Upper lobe of left lung (tissue), 6 donors: Measurements from ENCODE around the gene ZNF618. TPM values are rescaled to one million over a fixed set of nuclear protein-coding genes. Genes with fewer than 3 reads are reported as not detected.

Experiments used
- ATAC-seq, 2 donors: fragments of 200-7000 bp; cut with Tn5 transposase; one replicate each; pipeline ENCODE4 v1.9.1; 2022; ENCODE audit warnings: mild to moderate bottlenecking in 2 of 2, moderate library complexity in 2 of 2; ENCODE audit not compliant: low FRiP score in 2 of 2
- DNase-seq, 2 donors: peaks; one replicate each; pipeline ENCODE4 v3.0.0-alpha.2; 2019 to 2020
- H3K27ac ChIP-seq, 4 donors: fragments of 200-600 bp; sonication (generic); one replicate each; pipeline ENCODE4 v1.5.1; 2016 to 2019
- H3K27me3 ChIP-seq, 4 donors: fragments of 200-600 bp; sonication (generic); one replicate each; pipeline ENCODE4 v1.5.1; 2017 to 2019
- H3K36me3 ChIP-seq, 4 donors: fragments of 200-600 bp; sonication (generic); one replicate each; pipeline ENCODE4 v1.5.1; 2016 to 2019
- H3K4me1 ChIP-seq, 4 donors: fragments of 200-600 bp; sonication (generic); one replicate each; pipeline ENCODE4 v1.5.1; 2018 to 2019
- H3K4me3 ChIP-seq, 4 donors: fragments of 200-600 bp; sonication (generic); one replicate each; pipeline ENCODE4 v1.5.1; 2017 to 2019; ENCODE audit warnings: mild to moderate bottlenecking in 2 of 4, moderate library complexity in 1 of 4
- H3K9me3 ChIP-seq, 4 donors: fragments of 200-600 bp; sonication (generic); one replicate each; pipeline ENCODE4 v1.5.1; 2018 to 2019
- EP300 ChIP-seq, 4 donors: sonication (generic); formaldehyde crosslinking; IDR thresholded peaks; one replicate each; pipeline ENCODE4 v1.5.1; 2017; ENCODE audit warnings: antibody characterized with exemption in 4 of 4, control low read depth in 2 of 4
- POLR2A ChIP-seq, 4 donors: fragments of 450-650 bp; IDR thresholded peaks; one replicate each; pipeline ENCODE4 v1.5.1; 2016 to 2017; ENCODE audit warnings: antibody characterized with exemption in 4 of 4, mild to moderate bottlenecking in 2 of 4
- POLR2AphosphoS5 ChIP-seq, 2 donors: sonication (generic); formaldehyde crosslinking; IDR thresholded peaks; one replicate each; pipeline ENCODE4 v1.5.1; 2017; ENCODE audit warnings: antibody characterized with exemption in 2 of 2
- WGBS, 2 donors: methylation state at CpG; one replicate each; pipeline ENCODE4 v1.1.5; 2017 to 2018; 5-methylcytosine and 5-hydroxymethylcytosine counted together
- total RNA-seq, 6 donors: library from RNA; depleted of rRNA in 4 of 6; stranded (reverse); fragments of >200 nt in 4 of 6; gene quantifications; one replicate each; pipeline versions ENCODE4 v1.1.0 to v1.2.1, GENCODE V29; 2016 to 2021
- TF ChIP-seq, protein P1 (sequence below), 6 experiments: fragments of 450-650 bp in 4 of 6; fragments of 200-600 bp in 2 of 6; sonication (generic) in 2 of 6; IDR thresholded peaks; one replicate each; pipeline ENCODE4 v1.5.1; 2016 to 2019; ENCODE audit warnings: antibody characterized with exemption in 6 of 6
- donor health status: DM: no; HTN: no; CAD: no; lungs with moderate emphysema.
- donor health status: DM: no; HTN: yes; CAD: no; lungs with severe emphysema.

The ZNF618 gene
- total RNA-seq, 6 donors from 2014 or later = 3.2 to 11.6 (median 9.1) TPM

DNA sequence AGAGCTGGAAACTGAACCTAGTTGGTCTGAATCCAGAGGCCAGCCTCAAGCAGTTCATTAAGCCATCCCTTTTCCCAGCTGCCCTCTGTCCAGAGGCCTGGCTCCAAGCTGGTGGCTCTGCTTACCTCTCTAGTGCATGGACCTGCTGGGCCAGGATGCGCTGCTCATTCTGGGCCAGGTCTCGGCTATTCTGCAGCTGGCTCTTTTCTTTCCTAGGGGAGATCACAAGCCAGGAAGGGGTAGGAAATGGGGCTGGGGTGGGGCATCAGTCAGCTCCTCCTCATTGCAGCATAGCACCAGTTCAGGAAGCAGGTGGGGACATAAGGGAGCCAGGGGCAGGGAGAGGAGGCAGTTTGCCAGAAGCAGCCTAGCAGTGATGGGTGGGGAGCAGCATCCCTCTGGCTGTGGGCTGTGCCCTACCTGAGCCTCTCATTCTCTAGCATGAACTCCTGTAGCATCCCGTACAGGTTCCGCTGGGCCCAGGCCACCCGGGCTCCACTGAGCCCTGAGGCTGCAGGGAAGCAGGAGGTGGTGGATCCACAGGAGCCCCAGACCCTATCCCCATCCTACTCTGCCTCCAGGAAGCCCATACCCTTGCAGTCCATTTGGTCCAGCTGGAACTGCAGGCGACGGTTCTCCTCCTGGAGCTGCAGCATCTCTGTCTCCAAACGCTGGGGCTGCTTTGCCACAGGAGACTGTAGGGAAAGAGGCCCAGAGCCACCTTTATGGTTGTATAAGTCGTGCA lies 217.8 kb downstream of the ZNF618 start:
- TF ChIP-seq POLR2AphosphoS5 (IDR thresholded peaks at IDR 0.05) (no peak), POLR2A (IDR thresholded peaks at IDR 0.05) (no peak), EP300 (IDR thresholded peaks at IDR 0.05) (no peak)
- TF ChIP-seq, protein P1, sequence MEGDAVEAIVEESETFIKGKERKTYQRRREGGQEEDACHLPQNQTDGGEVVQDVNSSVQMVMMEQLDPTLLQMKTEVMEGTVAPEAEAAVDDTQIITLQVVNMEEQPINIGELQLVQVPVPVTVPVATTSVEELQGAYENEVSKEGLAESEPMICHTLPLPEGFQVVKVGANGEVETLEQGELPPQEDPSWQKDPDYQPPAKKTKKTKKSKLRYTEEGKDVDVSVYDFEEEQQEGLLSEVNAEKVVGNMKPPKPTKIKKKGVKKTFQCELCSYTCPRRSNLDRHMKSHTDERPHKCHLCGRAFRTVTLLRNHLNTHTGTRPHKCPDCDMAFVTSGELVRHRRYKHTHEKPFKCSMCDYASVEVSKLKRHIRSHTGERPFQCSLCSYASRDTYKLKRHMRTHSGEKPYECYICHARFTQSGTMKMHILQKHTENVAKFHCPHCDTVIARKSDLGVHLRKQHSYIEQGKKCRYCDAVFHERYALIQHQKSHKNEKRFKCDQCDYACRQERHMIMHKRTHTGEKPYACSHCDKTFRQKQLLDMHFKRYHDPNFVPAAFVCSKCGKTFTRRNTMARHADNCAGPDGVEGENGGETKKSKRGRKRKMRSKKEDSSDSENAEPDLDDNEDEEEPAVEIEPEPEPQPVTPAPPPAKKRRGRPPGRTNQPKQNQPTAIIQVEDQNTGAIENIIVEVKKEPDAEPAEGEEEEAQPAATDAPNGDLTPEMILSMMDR (IDR thresholded peaks at IDR 0.05) = no peak
- Histone ChIP-seq H3K9me3 (no peaks in the 10 kb centered on the region), H3K4me3 (no peak overlapping the region), H3K36me3 (no peaks in the 10 kb centered on the region), H3K4me1 (peaks cover 11 to 18% (median 12%) of the 10 kb centered on the region in 4 donors), H3K27me3 (peaks cover 0 to 8% (median 3%) of the 10 kb centered on the region in 4 donors), H3K27ac (no peak overlapping the region)
- no peak for ATAC-seq
- 89 to 92% methylated on average over 4 to 9 of the region's 9 CpGs for WGBS, 2 donors
- DNase-seq = no peak

DNA sequence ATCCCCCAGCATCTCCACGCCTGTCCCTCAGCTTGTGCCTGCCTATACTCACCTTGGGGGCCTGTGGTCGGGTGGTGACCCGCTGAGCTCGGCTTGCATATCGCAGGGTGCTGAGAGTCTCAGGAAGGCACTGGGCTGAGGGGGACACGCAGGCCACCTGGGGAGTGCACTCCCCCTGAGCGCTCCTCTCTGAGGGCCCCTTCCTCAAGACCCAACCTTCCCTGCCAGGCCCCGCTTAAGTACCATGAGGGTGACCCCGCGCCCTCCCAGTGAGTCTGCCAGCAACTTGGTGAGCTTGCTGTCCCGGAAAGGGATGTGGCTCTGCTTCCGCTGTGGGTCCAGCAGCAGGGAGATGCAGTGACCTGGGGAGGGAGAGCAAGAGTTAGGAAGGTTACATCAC lies 218.9 kb downstream of the ZNF618 start:
- DNase-seq (no peak), ATAC-seq (no peak)
- Histone ChIP-seq H3K4me1 (peaks cover 11 to 23% (median 14%) of the 10 kb centered on the region in 4 donors), H3K4me3 (no peak overlapping the region), H3K36me3 (no peaks in the 10 kb centered on the region), H3K27me3 (peaks cover 0 to 8% (median 3%) of the 10 kb centered on the region in 4 donors), H3K27ac (no peak overlapping the region), H3K9me3 (no peaks in the 10 kb centered on the region)
- WGBS, 2 donors = 95 to 96% methylated on average over 8 to 12 of the region's 12 CpGs
- TF ChIP-seq, protein P1 (IDR thresholded peaks at IDR 0.05) = no peak
- TF ChIP-seq POLR2A (IDR thresholded peaks at IDR 0.05) (no peak), EP300 (IDR thresholded peaks at IDR 0.05) (no peak), POLR2AphosphoS5 (IDR thresholded peaks at IDR 0.05) (no peak)

DNA sequence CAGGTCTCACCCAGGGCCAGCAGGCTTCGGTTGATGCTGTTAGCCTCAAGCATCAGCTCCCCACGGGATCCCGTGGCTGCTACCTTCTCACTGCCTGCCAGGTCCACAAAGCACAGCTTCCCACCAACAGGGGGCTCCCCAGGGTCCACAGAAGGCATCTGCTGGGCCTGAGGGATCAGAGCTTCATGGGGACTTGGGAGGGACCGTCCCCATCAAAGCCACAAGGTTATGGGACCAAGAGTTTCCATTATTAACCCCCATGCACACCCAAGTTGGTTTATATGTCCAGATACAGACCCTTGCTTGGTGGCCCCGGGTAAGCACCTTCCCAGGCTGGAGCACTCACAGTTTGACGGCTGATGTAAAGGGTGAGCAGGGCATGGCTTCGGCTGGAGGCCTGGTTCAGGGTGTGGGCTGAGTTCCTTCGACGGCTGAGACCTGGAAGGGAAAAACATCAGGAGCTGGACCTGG lies 220.0 kb downstream of the ZNF618 start:
- no peaks in the 10 kb centered on the region for H3K9me3 ChIP-seq
- peaks cover 11 to 23% (median 14%) of the 10 kb centered on the region in 4 donors for H3K4me1 ChIP-seq
- ATAC-seq = no peak
- no peak overlapping the region for H3K4me3 ChIP-seq
- TF ChIP-seq POLR2A (IDR thresholded peaks at IDR 0.05) (no peak), POLR2AphosphoS5 (IDR thresholded peaks at IDR 0.05) (no peak), EP300 (IDR thresholded peaks at IDR 0.05) (no peak)
- TF ChIP-seq, protein P1 (IDR thresholded peaks at IDR 0.05) = no peak
- no peaks in the 10 kb centered on the region for H3K36me3 ChIP-seq
- WGBS, 2 donors = 77 to 82% methylated on average over 8 to 9 of the region's 9 CpGs
- no peak overlapping the region for H3K27ac ChIP-seq
- H3K27me3 ChIP-seq = peaks cover 0 to 8% (median 3%) of the 10 kb centered on the region in 4 donors
- no peak for DNase-seq

- H3K4me1 ChIP-seq = peaks cover 11 to 23% (median 14%) of the 10 kb centered on the region in 4 donors
- WGBS, 2 donors = 67 to 75% methylated on average over 13 of the region's 14 CpGs
- TF ChIP-seq, protein P1 (IDR thresholded peaks at IDR 0.05) = no peak
- TF ChIP-seq EP300 (IDR thresholded peaks at IDR 0.05) = no peak
- no peak for TF ChIP-seq POLR2AphosphoS5 (IDR thresholded peaks at IDR 0.05)
- TF ChIP-seq POLR2A (IDR thresholded peaks at IDR 0.05) = no peak
- no peaks in the 10 kb centered on the region for H3K9me3 ChIP-seq
- H3K27me3 ChIP-seq = peaks cover 0 to 8% (median 3%) of the 10 kb centered on the region in 4 donors
- DNase-seq = no peak
- no peak overlapping the region for H3K4me3 ChIP-seq
- ATAC-seq = no peak
- H3K36me3 ChIP-seq = no peaks in the 10 kb centered on the region
- H3K27ac ChIP-seq = no peak overlapping the region
Observed at GRCh38 chr9:114096866-114097612, 220.9 kb downstream of the ZNF618 start.
